ENCODE measurements around the gene TRMT61A.

DNA sequence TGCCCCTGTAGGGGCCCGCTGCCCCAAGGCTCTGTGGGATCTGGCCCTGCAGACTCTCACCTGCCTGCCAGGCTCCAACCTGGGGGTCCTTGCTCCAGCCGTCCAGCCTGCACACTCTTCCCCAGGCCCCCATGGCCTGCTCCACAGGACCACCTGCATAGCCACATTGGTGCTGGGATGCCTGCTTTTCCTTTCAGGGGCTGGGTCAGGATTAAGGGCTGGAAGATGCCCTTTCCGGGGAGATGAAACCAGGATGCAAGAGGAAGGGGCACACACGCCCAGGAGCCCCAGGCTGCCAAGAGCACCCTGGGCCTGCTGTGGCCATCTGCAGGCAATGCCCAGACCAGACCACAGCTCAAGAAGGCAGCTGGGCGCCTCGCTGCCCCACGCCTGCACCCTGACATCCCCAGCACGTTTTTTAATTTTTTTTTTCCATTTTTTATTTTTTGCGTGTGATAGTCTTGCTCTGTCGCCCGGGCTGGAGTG lies 18.5 kb downstream of the TRMT61A start:
- TF ChIP-seq EZH2 (IDR thresholded peaks at IDR 0.05) (no peak), POLR2AphosphoS5 (IDR thresholded peaks at IDR 0.05; ENCODE audit: borderline replicate concordance, low read depth, low read length) (no peak)

All from SK-N-MC (cell line).